ENCODE results near the gene CFI. TPM values are rescaled to one million over a fixed set of nuclear protein-coding genes. Genes with fewer than 3 reads are reported as not detected.

CFI gene
- total RNA-seq, 1 experiment from 2014 or later = 0.33 TPM

GRCh38 chr4:109751852-109752251, 49.9 kb downstream of the CFI start:
- TF ChIP-seq POLR2AphosphoS5 (IDR thresholded peaks at IDR 0.05; ENCODE audit: low read depth, low read length) (no peak), SIN3A (IDR thresholded peaks at IDR 0.05; ENCODE audit: borderline replicate concordance, insufficient read depth, low read depth, low read length) (no peak), TCF7L2 (IDR thresholded peaks at IDR 0.05; ENCODE audit: low read depth, low read length) (no peak), CTCF (IDR thresholded peaks at IDR 0.05) (no peak)
- TF ChIP-seq, protein P1, sequence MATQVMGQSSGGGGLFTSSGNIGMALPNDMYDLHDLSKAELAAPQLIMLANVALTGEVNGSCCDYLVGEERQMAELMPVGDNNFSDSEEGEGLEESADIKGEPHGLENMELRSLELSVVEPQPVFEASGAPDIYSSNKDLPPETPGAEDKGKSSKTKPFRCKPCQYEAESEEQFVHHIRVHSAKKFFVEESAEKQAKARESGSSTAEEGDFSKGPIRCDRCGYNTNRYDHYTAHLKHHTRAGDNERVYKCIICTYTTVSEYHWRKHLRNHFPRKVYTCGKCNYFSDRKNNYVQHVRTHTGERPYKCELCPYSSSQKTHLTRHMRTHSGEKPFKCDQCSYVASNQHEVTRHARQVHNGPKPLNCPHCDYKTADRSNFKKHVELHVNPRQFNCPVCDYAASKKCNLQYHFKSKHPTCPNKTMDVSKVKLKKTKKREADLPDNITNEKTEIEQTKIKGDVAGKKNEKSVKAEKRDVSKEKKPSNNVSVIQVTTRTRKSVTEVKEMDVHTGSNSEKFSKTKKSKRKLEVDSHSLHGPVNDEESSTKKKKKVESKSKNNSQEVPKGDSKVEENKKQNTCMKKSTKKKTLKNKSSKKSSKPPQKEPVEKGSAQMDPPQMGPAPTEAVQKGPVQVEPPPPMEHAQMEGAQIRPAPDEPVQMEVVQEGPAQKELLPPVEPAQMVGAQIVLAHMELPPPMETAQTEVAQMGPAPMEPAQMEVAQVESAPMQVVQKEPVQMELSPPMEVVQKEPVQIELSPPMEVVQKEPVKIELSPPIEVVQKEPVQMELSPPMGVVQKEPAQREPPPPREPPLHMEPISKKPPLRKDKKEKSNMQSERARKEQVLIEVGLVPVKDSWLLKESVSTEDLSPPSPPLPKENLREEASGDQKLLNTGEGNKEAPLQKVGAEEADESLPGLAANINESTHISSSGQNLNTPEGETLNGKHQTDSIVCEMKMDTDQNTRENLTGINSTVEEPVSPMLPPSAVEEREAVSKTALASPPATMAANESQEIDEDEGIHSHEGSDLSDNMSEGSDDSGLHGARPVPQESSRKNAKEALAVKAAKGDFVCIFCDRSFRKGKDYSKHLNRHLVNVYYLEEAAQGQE (IDR thresholded peaks at IDR 0.05; ENCODE audit: insufficient read depth in 1 of 2, low read depth in 2 of 2, low read length in 1 of 2) = no peak
- POLR2A ChIA-PET = no interaction called here
- DNase-seq (ENCODE audit: low read depth, low spot score) = no peak
- Histone ChIP-seq H3K4me3 (ENCODE audit: low read depth in 2 of 2, low read length in 2 of 2) (no peak overlapping the region), H3K27me3 (ENCODE audit: control insufficient read depth, insufficient read depth, low read length) (no peaks in the 10 kb centered on the region; the same call in 1 of the 2 replicates), H3K4me1 (ENCODE audit: control insufficient read depth, insufficient read depth, low read length) (no peaks in the 10 kb centered on the region), H3K36me3 (ENCODE audit: control insufficient read depth, insufficient read depth, low read length) (no peaks in the 10 kb centered on the region), H3K27ac (ENCODE audit: low read length) (no peak overlapping the region), H3K9me3 (ENCODE audit: control insufficient read depth, insufficient read depth, low read depth, low read length) (no peaks in the 10 kb centered on the region)
- in situ Hi-C loops (cut with HindIII; ENCODE audit: low pct_unique_long_range_greater_than_20kb, low sequenced_read_pairs) (no loop called here), intact Hi-C loops (cut with micrococcal nuclease; ENCODE audit: unreplicated experiment) (no loop called here)
- BruUV-seq (replicated peaks) = no TSS peak
- CTCF ChIA-PET = no interaction called here
- ATAC-seq = no peak

DNA sequence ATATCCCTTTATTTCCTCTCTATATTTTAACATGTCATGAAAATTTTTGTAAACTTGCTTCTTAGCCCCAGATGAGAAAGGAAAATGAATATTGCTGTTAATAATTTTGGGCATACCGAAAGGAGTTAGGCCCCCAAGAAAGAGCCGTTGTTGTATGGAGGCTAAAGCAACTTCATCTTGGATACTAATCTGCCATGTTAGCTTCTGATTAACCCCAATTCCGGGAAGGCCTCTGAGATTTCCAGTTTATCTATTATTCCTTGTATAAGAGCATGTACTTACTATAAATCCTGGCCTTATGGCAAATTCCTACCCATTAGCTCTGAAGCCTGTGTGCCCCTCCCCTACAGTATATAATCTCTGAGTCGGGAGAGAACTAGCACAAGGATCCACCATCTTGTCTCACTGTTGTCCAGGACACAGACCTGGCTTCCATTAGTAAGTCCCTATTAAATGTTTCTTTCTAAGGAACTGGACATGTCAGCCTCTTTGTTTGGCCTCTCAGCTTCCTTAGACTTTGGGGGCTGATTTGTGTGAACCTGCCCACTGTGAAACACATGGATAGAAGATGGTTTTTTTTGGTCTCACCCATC, 51.1 kb downstream of the CFI start:
- Histone ChIP-seq H3K27ac (ENCODE audit: low read length) (no peak overlapping the region), H3K4me3 (ENCODE audit: low read depth in 2 of 2, low read length in 2 of 2) (no peak overlapping the region), H3K36me3 (ENCODE audit: control insufficient read depth, insufficient read depth, low read length) (no peaks in the 10 kb centered on the region), H3K4me1 (ENCODE audit: control insufficient read depth, insufficient read depth, low read length) (no peaks in the 10 kb centered on the region), H3K27me3 (ENCODE audit: control insufficient read depth, insufficient read depth, low read length) (peaks cover 2% of the 10 kb centered on the region), H3K9me3 (ENCODE audit: control insufficient read depth, insufficient read depth, low read depth, low read length) (no peaks in the 10 kb centered on the region)
- CTCF ChIA-PET = no interaction called here
- POLR2A ChIA-PET = no interaction called here
- TF ChIP-seq, protein P1 (IDR thresholded peaks at IDR 0.05; ENCODE audit: insufficient read depth in 1 of 2, low read depth in 2 of 2, low read length in 1 of 2) = no peak
- TF ChIP-seq TCF7L2 (IDR thresholded peaks at IDR 0.05; ENCODE audit: low read depth, low read length) = no peak
- no peak for TF ChIP-seq CTCF (IDR thresholded peaks at IDR 0.05)
- no peak for TF ChIP-seq POLR2AphosphoS5 (IDR thresholded peaks at IDR 0.05; ENCODE audit: low read depth, low read length)
- TF ChIP-seq SIN3A (IDR thresholded peaks at IDR 0.05; ENCODE audit: borderline replicate concordance, insufficient read depth, low read depth, low read length) = no peak
- intact Hi-C loops (cut with micrococcal nuclease; ENCODE audit: unreplicated experiment) = no loop called here
- ATAC-seq = no peak
- DNase-seq (ENCODE audit: low read depth, low spot score) = no peak
- no TSS peak for BruUV-seq (replicated peaks)
- in situ Hi-C loops (cut with HindIII; ENCODE audit: low pct_unique_long_range_greater_than_20kb, low sequenced_read_pairs) = no loop called here
